Stomach smooth muscle (tissue), 2 donors: ENCODE results near the gene ATRNL1.

Experiments
- H3K27ac ChIP-seq: one replicate; pipeline ENCODE4 v1.7.0; 2013; ENCODE audit warnings: mild to moderate bottlenecking, low read length, inconsistent platforms
- H3K27me3 ChIP-seq, 2 donors: one replicate each; pipeline ENCODE4 v1.7.0; 2013; ENCODE audit warnings: low read length in 2 of 2; ENCODE audit not compliant: insufficient read depth in 2 of 2, control insufficient read depth in 1 of 2
- H3K36me3 ChIP-seq, 2 donors: one replicate each; pipeline ENCODE4 v1.7.0; 2013; ENCODE audit warnings: low read length in 2 of 2; ENCODE audit not compliant: control insufficient read depth in 2 of 2, insufficient read depth in 2 of 2
- H3K4me1 ChIP-seq: one replicate; pipeline ENCODE4 v1.7.0; 2013; ENCODE audit warnings: low read length; ENCODE audit not compliant: control insufficient read depth, insufficient read depth
- H3K4me3 ChIP-seq, 2 donors: one replicate each; pipeline ENCODE4 v1.7.0; 2013; ENCODE audit warnings: low read length in 2 of 2
- H3K9ac ChIP-seq, 2 donors: one replicate each; pipeline ENCODE4 v1.7.0; 2013; ENCODE audit warnings: low read length in 2 of 2, mild to moderate bottlenecking in 1 of 2
- H3K9me3 ChIP-seq, 2 donors: one replicate each; pipeline ENCODE4 v1.7.0; 2013; ENCODE audit warnings: low read length in 2 of 2; ENCODE audit not compliant: control insufficient read depth in 2 of 2
- donor health status: healthy.
- donor health status: Pancreatic carcinoma.

ATRNL1 gene

DNA sequence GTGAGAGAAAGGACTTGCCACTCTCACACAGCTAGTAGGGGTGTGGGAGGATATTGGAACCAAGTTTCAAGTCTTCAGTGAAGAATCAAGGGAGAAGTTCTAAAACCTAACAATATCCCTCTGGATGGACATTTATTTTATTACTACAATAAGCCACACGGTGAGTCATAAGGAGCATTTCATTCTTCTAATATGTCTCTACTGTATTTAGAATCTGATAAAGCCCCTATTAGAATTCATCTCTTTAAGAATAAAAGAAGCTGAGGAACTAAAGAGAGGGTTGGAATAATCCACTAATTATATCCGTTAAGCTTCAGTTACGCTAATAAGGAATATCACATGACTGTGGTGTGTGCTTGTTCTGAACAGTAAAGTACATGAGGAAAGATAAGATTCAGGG is 40.9 kb upstream of the ATRNL1 start:
- H3K9me3 ChIP-seq: no peaks in the 10 kb centered on the region
- no peaks in the 10 kb centered on the region for H3K4me1 ChIP-seq
- no peaks in the 10 kb centered on the region for H3K36me3 ChIP-seq
- H3K4me3 ChIP-seq: no peak overlapping the region
- no peak overlapping the region for H3K27ac ChIP-seq
- H3K27me3 ChIP-seq: no peaks in the 10 kb centered on the region
- no peak overlapping the region for H3K9ac ChIP-seq

DNA sequence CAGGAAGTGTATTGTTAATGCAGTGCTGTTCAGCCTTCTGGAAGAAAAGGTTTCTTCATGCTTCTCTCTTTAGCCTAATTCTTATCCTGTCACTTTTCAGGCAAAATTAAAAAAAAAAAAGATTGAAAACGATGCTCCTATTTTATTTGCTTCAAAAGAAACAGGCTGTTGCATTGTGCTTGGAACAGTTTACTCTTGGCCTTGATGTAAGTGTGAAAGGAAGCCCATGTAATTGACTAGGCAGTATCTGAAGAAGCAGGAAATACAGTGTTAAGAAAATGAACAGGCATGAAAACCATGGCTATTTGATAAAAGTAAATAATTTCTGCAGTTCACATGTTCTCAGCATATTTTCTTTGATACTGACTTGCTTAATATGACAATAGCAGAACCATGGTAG is 40.4 kb upstream of the ATRNL1 start:
- Histone ChIP-seq H3K4me1 (no peaks in the 10 kb centered on the region), H3K27ac (no peak overlapping the region), H3K4me3 (no peak overlapping the region), H3K9ac (no peak overlapping the region), H3K9me3 (no peaks in the 10 kb centered on the region), H3K27me3 (no peaks in the 10 kb centered on the region), H3K36me3 (no peaks in the 10 kb centered on the region)

DNA sequence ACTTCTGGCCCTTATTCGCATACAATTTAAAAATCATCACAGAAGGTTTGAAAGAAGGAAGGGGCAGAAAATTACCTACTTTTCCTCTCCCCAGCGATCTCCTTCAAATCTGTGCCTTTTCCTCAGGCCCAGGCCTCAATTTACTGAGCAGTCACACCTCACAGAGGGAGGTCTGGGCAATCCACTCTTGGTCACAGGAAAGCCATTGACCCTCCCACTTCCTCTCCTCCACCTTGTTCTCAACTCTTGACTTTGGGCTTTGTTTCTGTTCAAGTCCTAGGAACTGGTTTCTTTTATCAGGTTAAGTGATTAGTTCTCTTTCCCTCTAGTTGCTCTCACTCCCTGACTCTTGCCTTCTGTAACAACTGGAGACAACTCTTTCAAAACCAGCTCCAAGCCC is 37.0 kb upstream of the ATRNL1 start:
- no peaks in the 10 kb centered on the region for H3K9me3 ChIP-seq
- H3K4me1 ChIP-seq: no peaks in the 10 kb centered on the region
- no peaks in the 10 kb centered on the region for H3K27me3 ChIP-seq
- no peaks in the 10 kb centered on the region for H3K36me3 ChIP-seq
- no peak overlapping the region for H3K9ac ChIP-seq
- H3K27ac ChIP-seq: no peak overlapping the region
- H3K4me3 ChIP-seq: no peak overlapping the region

DNA sequence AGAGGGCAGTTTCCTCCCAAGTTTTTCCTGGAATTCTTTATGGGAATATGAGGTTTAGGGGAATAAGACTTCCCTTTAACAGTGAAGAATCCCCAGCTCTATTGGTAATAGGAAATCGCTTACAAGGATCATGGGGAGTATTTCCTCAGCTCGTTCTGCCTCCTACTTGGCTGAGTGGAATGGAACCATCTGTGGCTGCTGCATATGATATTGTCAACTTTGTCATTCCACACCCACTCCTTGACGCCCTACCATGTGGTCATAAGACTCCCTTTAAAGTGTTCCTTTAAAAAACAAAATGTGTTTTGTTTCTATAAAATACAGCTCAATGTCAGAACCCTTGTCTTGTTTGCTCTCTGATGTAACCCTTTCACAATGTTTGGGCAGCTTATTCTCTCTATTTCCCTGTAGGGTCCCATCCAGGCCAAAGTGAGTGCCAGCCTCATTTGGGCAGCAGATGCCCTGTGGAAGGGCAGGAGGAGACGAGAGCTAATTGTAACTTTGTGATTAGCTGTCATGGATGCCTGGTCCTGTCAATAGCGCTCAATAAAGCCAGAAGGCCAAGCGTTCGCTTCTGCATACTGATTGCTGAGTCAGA is 33.8 kb upstream of the ATRNL1 start:
- Histone ChIP-seq H3K4me1 (no peaks in the 10 kb centered on the region), H3K9me3 (no peaks in the 10 kb centered on the region), H3K9ac (no peak overlapping the region), H3K27ac (no peak overlapping the region), H3K36me3 (no peaks in the 10 kb centered on the region), H3K4me3 (no peak overlapping the region), H3K27me3 (no peaks in the 10 kb centered on the region)

DNA sequence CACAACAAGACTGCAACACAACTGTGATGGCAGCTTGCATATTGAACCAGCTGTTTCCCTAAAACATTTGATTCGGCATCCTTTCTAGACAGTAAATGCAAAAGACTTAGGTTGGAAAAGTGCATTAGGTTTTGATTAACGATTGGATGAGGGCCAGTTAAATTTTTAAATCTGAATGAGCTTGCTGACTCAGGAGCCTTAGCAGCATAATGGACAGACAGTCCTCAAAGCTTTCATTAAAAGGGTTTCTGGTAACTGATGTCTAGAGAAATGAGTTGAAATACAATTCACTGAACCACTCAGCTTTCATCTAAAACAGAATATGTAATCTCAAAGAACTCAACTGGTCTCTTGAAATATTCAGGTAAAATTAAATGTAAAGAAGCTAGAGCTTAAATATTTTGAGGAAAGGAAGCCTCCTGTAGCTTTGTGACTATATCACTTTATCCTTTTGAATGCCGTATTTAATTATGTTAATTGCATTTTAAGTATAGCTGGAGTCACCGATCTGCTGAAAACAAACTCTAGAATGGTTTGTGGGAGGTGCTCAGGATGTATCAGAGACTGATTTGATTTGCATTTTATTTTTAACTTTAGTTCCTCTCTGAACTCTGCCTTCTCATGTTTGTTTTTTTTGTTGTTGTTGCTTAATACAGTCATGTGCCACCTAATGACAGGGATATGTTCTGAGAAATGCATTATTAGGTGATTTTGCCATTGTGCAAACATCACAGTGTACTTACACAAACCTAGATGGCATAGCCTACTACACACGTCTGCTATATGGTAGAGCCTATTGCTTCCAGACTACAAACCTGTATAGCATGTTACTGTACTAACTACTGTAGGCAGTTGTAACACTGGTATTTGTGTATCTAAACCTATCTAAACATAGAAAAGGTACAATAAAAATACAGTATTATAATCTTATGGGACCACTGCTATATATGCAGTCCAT is 29.2 kb upstream of the ATRNL1 start:
- Histone ChIP-seq H3K4me3 (no peak overlapping the region), H3K9me3 (no peaks in the 10 kb centered on the region), H3K27me3 (no peaks in the 10 kb centered on the region), H3K4me1 (no peaks in the 10 kb centered on the region), H3K36me3 (no peaks in the 10 kb centered on the region), H3K9ac (no peak overlapping the region), H3K27ac (no peak overlapping the region)

DNA sequence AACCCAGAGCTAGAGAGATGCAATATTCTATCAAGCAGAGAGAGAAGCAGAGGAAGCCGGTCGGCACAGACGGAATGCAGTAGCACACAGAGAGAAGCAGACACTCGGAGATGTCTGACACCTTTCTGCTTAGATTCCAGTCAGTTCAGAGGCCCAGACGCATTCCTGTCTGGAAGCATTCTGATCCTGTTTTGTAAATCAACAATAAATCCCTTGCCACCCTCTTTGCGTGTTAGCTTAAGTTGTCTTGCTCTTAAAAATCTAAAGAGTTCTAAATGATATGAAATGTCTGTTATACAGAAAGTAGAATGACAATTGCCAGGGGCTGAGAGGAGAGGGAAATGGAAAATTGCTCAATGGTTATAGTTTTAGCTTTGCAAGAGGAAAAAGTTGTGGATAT is 27.4 kb upstream of the ATRNL1 start:
- Histone ChIP-seq H3K4me1 (no peaks in the 10 kb centered on the region), H3K27ac (no peak overlapping the region), H3K9ac (no peak overlapping the region), H3K4me3 (no peak overlapping the region), H3K36me3 (no peaks in the 10 kb centered on the region), H3K27me3 (no peaks in the 10 kb centered on the region), H3K9me3 (no peaks in the 10 kb centered on the region)

DNA sequence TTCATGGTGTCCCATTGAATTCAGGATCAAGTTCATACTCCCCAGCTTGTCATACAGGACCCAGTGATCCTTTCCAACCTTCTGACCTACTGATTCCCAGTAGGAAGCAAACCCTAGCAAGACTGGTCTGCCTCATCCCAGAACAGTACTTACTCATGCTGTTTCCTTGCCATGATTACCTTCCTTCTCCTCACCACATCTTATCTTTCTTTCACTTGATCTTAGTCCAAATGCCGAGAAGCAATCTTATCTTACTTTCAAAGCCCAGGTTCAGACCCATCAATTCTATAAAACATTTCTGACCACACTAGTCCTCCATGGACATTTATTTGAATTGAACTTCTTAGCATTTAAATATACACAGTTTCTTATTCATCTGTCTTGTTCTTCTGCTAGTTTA is 26.6 kb upstream of the ATRNL1 start:
- Histone ChIP-seq H3K27ac (no peak overlapping the region), H3K4me3 (no peak overlapping the region), H3K36me3 (no peaks in the 10 kb centered on the region), H3K9ac (no peak overlapping the region), H3K27me3 (no peaks in the 10 kb centered on the region), H3K9me3 (no peaks in the 10 kb centered on the region), H3K4me1 (no peaks in the 10 kb centered on the region)

DNA sequence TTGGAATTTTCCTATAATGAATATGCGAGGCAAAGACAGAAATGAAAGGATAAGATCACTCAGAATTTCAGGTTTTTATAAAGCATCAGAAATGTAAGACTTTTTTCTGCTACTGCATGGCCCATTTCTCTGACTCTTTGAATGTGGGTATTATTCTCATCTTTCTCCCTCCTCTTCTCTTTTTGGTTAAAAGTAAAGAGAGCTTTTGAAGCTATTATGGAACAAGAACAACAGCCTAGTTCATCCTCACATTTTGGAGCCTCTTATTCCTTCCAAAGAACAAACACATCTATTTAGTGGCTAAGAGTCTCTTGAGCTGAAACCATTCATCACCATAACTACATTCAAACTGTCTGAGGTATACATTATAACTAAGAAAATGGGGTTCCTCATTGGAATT is 19.4 kb upstream of the ATRNL1 start:
- Histone ChIP-seq H3K27ac (no peak overlapping the region), H3K4me3 (no peak overlapping the region), H3K9me3 (peaks cover 0 to 2% of the 10 kb centered on the region in 2 donors), H3K36me3 (no peaks in the 10 kb centered on the region), H3K9ac (no peak overlapping the region), H3K27me3 (no peaks in the 10 kb centered on the region), H3K4me1 (no peaks in the 10 kb centered on the region)

DNA sequence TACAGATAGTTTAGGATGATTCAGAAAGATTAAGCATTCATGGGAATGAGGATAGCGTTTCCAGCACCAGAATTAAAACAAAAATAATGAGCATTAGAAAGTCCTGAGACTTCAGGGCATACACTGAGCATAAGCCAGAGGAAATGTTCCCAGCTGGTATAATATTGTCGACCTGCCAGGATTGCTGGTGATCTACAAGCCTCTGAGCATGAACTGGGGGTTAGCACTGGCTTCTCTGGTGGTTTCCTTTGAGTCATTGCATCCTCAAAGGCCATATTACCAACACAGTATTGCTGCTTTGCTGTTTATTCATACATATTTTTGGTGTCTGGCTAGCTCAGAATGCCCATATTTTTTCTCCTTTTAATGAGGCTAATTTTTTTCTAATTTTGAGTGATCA is 10.7 kb upstream of the ATRNL1 start:
- no peaks in the 10 kb centered on the region for H3K36me3 ChIP-seq
- peaks cover 0 to 9% of the 10 kb centered on the region in 2 donors for H3K9me3 ChIP-seq
- no peak overlapping the region for H3K9ac ChIP-seq
- H3K4me1 ChIP-seq: no peaks in the 10 kb centered on the region
- H3K27me3 ChIP-seq: no peaks in the 10 kb centered on the region
- no peak overlapping the region for H3K4me3 ChIP-seq
- no peak overlapping the region for H3K27ac ChIP-seq

DNA sequence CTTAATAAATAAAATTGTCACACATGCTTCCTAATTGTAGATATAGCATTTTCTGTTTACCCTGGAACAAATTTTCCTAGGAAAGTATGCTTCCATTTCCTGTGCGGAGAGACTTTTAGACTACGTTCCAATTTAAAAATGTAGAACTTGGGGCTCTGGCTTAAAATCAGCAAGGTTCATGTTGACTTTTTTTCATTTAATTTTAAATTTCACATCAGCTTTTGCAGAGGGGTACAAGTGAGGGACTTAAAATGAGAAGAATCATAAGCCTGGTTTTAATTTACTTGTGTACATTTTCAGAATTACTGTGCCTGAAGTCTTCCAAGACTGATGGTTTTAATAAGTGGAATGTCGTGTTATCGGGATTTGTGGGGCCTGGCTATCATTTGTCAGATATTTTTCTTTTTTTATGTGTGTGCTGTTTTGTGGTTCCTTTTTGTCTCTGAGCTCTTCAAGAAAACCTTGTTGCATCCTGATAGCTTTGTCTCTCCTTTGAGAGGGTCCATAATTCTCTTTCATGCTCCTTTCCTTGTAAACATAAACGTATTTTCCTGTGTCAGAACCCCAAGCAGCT is 8.8 kb upstream of the ATRNL1 start:
- Histone ChIP-seq H3K4me1 (no peaks in the 10 kb centered on the region), H3K4me3 (no peak overlapping the region), H3K36me3 (no peaks in the 10 kb centered on the region), H3K9ac (no peak overlapping the region), H3K9me3 (peaks cover 0 to 4% of the 10 kb centered on the region in 2 donors), H3K27ac (no peak overlapping the region), H3K27me3 (no peaks in the 10 kb centered on the region)

DNA sequence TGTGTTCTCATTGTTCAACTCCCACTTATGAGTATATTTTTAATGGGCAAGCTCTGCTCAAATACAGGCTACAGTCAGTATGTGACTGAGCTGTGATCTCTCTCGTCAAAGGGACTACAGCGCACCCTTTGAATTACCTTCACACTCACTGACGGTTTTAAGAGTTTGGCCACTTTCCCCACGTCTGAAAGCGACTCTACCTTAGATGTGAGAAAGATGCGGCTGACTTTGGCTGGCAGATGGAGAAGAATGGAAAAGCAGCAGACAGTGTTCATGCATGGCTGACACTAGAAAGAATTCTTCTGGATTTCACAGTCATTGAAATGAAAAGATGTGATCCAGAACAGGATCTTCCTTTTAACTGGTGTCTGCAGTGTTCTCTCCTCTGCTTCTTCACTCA is 2.0 kb upstream of the ATRNL1 start:
- Histone ChIP-seq H3K9me3 (peaks cover 0 to 4% of the 10 kb centered on the region in 2 donors), H3K4me1 (peaks cover 2% of the 10 kb centered on the region), H3K4me3 (no peak overlapping the region), H3K36me3 (no peaks in the 10 kb centered on the region), H3K9ac (peak overlapping the region in 1 of 2 donors; percentile 31), H3K27me3 (no peaks in the 10 kb centered on the region), H3K27ac (no peak overlapping the region)
